Effector memory CD8-positive, alpha-beta T cell (primary cell): ENCODE data around the gene DHX15.
A peak's percentile ranks its signal among the peaks of the same experiment; 100 is the strongest.

Experiments used
- ATAC-seq: fragments of 150-1000 bp; cut with Tn5 transposase; replicated peaks from 2 replicates; pipeline ENCODE4 v1.10.0; 2021; ENCODE audit warnings: mild to moderate bottlenecking, moderate library complexity
- DNase-seq, 3 experiments: peaks; one replicate each; pipeline ENCODE4 v3.0.0; 2021
- H3K27ac Mint-ChIP-seq, 2 donors: one replicate each; pipeline ENCODE4 v1.8.0; 2022; ENCODE audit warnings: mild to moderate bottlenecking in 2 of 2, mixed read lengths in 2 of 2, moderate library complexity in 2 of 2
- H3K27me3 Mint-ChIP-seq, 2 donors: one replicate each; pipeline ENCODE4 v1.8.0; 2022; ENCODE audit warnings: mixed read lengths in 2 of 2
- H3K36me3 Mint-ChIP-seq: one replicate; pipeline ENCODE4 v1.8.0; 2022; ENCODE audit warnings: mild to moderate bottlenecking, moderate library complexity, mixed read lengths; ENCODE audit not compliant: insufficient read depth
- H3K4me1 Mint-ChIP-seq, 2 donors: one replicate each; pipeline ENCODE4 v1.8.0; 2022; ENCODE audit warnings: low read depth in 2 of 2, mixed read lengths in 2 of 2
- H3K4me3 Mint-ChIP-seq, 2 donors: one replicate each; pipeline ENCODE4 v1.8.0; 2022; ENCODE audit warnings: mild to moderate bottlenecking in 2 of 2, mixed read lengths in 2 of 2, moderate library complexity in 2 of 2
- H3K9me3 Mint-ChIP-seq, 2 donors: one replicate each; pipeline ENCODE4 v1.8.0; 2022; ENCODE audit warnings: mixed read lengths in 2 of 2

Gene DHX15

GRCh38 chr4:24573582-24573981 lies 10.8 kb downstream of the DHX15 start:
- H3K4me1 Mint-ChIP-seq = peaks cover 53 to 80% of the 10 kb centered on the region in 2 donors
- H3K4me3 Mint-ChIP-seq = no peak overlapping the region
- H3K27me3 Mint-ChIP-seq = no peaks in the 10 kb centered on the region
- peaks cover 69% of the 10 kb centered on the region for H3K36me3 Mint-ChIP-seq
- H3K27ac Mint-ChIP-seq = peak overlapping the region; percentile 63 to 68
- no peaks in the 10 kb centered on the region for H3K9me3 Mint-ChIP-seq
- no peak for DNase-seq
- no peak for ATAC-seq

GRCh38 chr4:24570574-24571236 lies 13.6 kb downstream of the DHX15 start:
- peaks cover 43 to 74% of the 10 kb centered on the region in 2 donors for H3K4me1 Mint-ChIP-seq
- no peaks in the 10 kb centered on the region for H3K27me3 Mint-ChIP-seq
- DNase-seq = no peak
- peak overlapping the region; percentile 42 to 57 for H3K4me3 Mint-ChIP-seq
- ATAC-seq = no peak
- H3K9me3 Mint-ChIP-seq = no peaks in the 10 kb centered on the region
- peak overlapping the region; percentile 52 to 81 for H3K27ac Mint-ChIP-seq
- H3K36me3 Mint-ChIP-seq = peaks cover 75% of the 10 kb centered on the region

GRCh38 chr4:24570172-24570571 lies 14.2 kb downstream of the DHX15 start:
- no peaks in the 10 kb centered on the region for H3K9me3 Mint-ChIP-seq
- peaks cover 44 to 74% of the 10 kb centered on the region in 2 donors for H3K4me1 Mint-ChIP-seq
- peak overlapping the region; percentile 52 to 81 for H3K27ac Mint-ChIP-seq
- ATAC-seq = no peak
- DNase-seq = no peak
- H3K27me3 Mint-ChIP-seq = no peaks in the 10 kb centered on the region
- H3K36me3 Mint-ChIP-seq = peaks cover 74% of the 10 kb centered on the region
- H3K4me3 Mint-ChIP-seq = peak overlapping the region in 1 of 2 donors; percentile 57

GRCh38 chr4:24569662-24570061 lies 14.7 kb downstream of the DHX15 start:
- ATAC-seq = no peak

GRCh38 chr4:24568425-24568824 lies 15.9 kb downstream of the DHX15 start:
- Mint-ChIP-seq H3K4me3 (peak overlapping the region in 1 of 2 donors; percentile 1), H3K9me3 (no peaks in the 10 kb centered on the region), H3K27ac (no peak overlapping the region), H3K27me3 (no peaks in the 10 kb centered on the region), H3K4me1 (peaks cover 46 to 83% of the 10 kb centered on the region in 2 donors), H3K36me3 (peaks cover 61% of the 10 kb centered on the region)
- ATAC-seq (no peak), DNase-seq (no peak)

More at GRCh38 chr4:24569662-24570061, 14.7 kb downstream of the DHX15 start:
- Mint-ChIP-seq H3K4me1 (peaks cover 46 to 80% of the 10 kb centered on the region in 2 donors), H3K27me3 (no peaks in the 10 kb centered on the region), H3K36me3 (peaks cover 69% of the 10 kb centered on the region), H3K9me3 (no peaks in the 10 kb centered on the region), H3K27ac (peak overlapping the region; percentile 15 to 81), H3K4me3 (peak overlapping the region in 1 of 2 donors; percentile 57)
- no peak for DNase-seq

GRCh38 chr4:24565054-24565453 lies 19.3 kb downstream of the DHX15 start:
- peak overlapping the region; percentile 46 to 54 for H3K27ac Mint-ChIP-seq
- no peak for DNase-seq
- H3K4me1 Mint-ChIP-seq = peaks cover 40 to 72% of the 10 kb centered on the region in 2 donors
- H3K36me3 Mint-ChIP-seq = peaks cover 55% of the 10 kb centered on the region
- no peaks in the 10 kb centered on the region for H3K27me3 Mint-ChIP-seq
- H3K4me3 Mint-ChIP-seq = peak overlapping the region in 1 of 2 donors; percentile 18
- no peak for ATAC-seq
- no peaks in the 10 kb centered on the region for H3K9me3 Mint-ChIP-seq

- H3K4me3 Mint-ChIP-seq = peak overlapping the region in 1 of 2 donors; percentile 2
- H3K36me3 Mint-ChIP-seq = peaks cover 52% of the 10 kb centered on the region
- no peaks in the 10 kb centered on the region for H3K9me3 Mint-ChIP-seq
- H3K4me1 Mint-ChIP-seq = peaks cover 36 to 66% of the 10 kb centered on the region in 2 donors
- ATAC-seq (no peak), DNase-seq (no peak)
- H3K27me3 Mint-ChIP-seq = no peaks in the 10 kb centered on the region
- peak overlapping the region; percentile 46 to 54 for H3K27ac Mint-ChIP-seq
These were observed 19.9 kb downstream of the DHX15 start for GRCh38 chr4:24564488-24564887.

GRCh38 chr4:24561438-24562139 lies 22.8 kb downstream of the DHX15 start:
- peak overlapping the region in 1 of 2 donors; percentile 76 for H3K27ac Mint-ChIP-seq
- H3K36me3 Mint-ChIP-seq = peaks cover 37% of the 10 kb centered on the region
- no peak for ATAC-seq
- peaks cover 40 to 68% of the 10 kb centered on the region in 2 donors for H3K4me1 Mint-ChIP-seq
- H3K4me3 Mint-ChIP-seq = peak overlapping the region in 1 of 2 donors; percentile 26
- no peaks in the 10 kb centered on the region for H3K27me3 Mint-ChIP-seq
- no peak for DNase-seq
- H3K9me3 Mint-ChIP-seq = no peaks in the 10 kb centered on the region

GRCh38 chr4:24560868-24561368 lies 23.4 kb downstream of the DHX15 start:
- ATAC-seq (no peak), DNase-seq (no peak)
- Mint-ChIP-seq H3K27ac (peak overlapping the region in 1 of 2 donors; percentile 76), H3K4me1 (peaks cover 45 to 69% of the 10 kb centered on the region in 2 donors), H3K4me3 (peak overlapping the region in 1 of 2 donors; percentile 18), H3K36me3 (peaks cover 33% of the 10 kb centered on the region), H3K27me3 (no peaks in the 10 kb centered on the region), H3K9me3 (no peaks in the 10 kb centered on the region)

- Mint-ChIP-seq H3K4me3 (peak overlapping the region in 1 of 2 donors; percentile 7), H3K27ac (no peak overlapping the region), H3K4me1 (peaks cover 47 to 65% of the 10 kb centered on the region in 2 donors), H3K27me3 (no peaks in the 10 kb centered on the region), H3K36me3 (peaks cover 27% of the 10 kb centered on the region), H3K9me3 (no peaks in the 10 kb centered on the region)
- DNase-seq (no peak), ATAC-seq (no peak)
These were observed 24.5 kb downstream of the DHX15 start for GRCh38 chr4:24559889-24560288.

GRCh38 chr4:24559032-24559821 lies 25.1 kb downstream of the DHX15 start:
- DNase-seq (no peak), ATAC-seq (no peak)
- Mint-ChIP-seq H3K27ac (no peak overlapping the region), H3K4me1 (peaks cover 41 to 62% of the 10 kb centered on the region in 2 donors), H3K27me3 (no peaks in the 10 kb centered on the region), H3K4me3 (peak overlapping the region in 1 of 2 donors; percentile 7), H3K9me3 (no peaks in the 10 kb centered on the region), H3K36me3 (peaks cover 33% of the 10 kb centered on the region)

GRCh38 chr4:24557026-24558025 lies 27.0 kb downstream of the DHX15 start:
- DNase-seq (no peak), ATAC-seq (no peak)
- H3K27me3 Mint-ChIP-seq = no peaks in the 10 kb centered on the region
- no peaks in the 10 kb centered on the region for H3K9me3 Mint-ChIP-seq
- peaks cover 37 to 56% of the 10 kb centered on the region in 2 donors for H3K4me1 Mint-ChIP-seq
- peak overlapping the region; percentile 34 to 35 for H3K4me3 Mint-ChIP-seq
- H3K27ac Mint-ChIP-seq = peak overlapping the region; percentile 36 to 61
- peaks cover 44% of the 10 kb centered on the region for H3K36me3 Mint-ChIP-seq
